Measurements from ENCODE around the gene ASS1. TPM values are rescaled to one million over a fixed set of nuclear protein-coding genes. Genes with fewer than 3 reads are reported as not detected.

ASS1 gene
- total RNA-seq, 1 donor, result 195 TPM

GRCh38 chr9:130470269-130470668 lies 25.5 kb downstream of the ASS1 start:
- Histone ChIP-seq H3K4me3 (ENCODE audit: insufficient read depth, low read length) (no peak overlapping the region), H3K79me2 (ENCODE audit: insufficient read depth, low read length) (no peaks in the 10 kb centered on the region), H2AFZ (ENCODE audit: low read length) (no peak overlapping the region), H3K4me2 (ENCODE audit: insufficient read depth, low read length) (no peak overlapping the region), H3K4me1 (ENCODE audit: insufficient read depth, low read length) (no peaks in the 10 kb centered on the region), H4K20me1 (ENCODE audit: insufficient read depth, low read length) (peaks cover 4% of the 10 kb centered on the region), H3K27me3 (ENCODE audit: insufficient read depth, low read length) (no peaks in the 10 kb centered on the region), H3K27ac (ENCODE audit: low read depth, low read length) (no peak overlapping the region), H3K9me3 (ENCODE audit: low read depth, low read length) (no peaks in the 10 kb centered on the region), H3K36me3 (ENCODE audit: insufficient read depth, low read length) (peaks cover 10% of the 10 kb centered on the region)
- no peak for TF ChIP-seq CTCF (IDR thresholded peaks at IDR 0.05; ENCODE audit: extremely low read depth, low read depth, low read length)
- no peak for DNase-seq (ENCODE audit: insufficient read length, low spot score, missing footprints)

- Histone ChIP-seq H2AFZ (ENCODE audit: low read length) (no peak overlapping the region), H3K4me1 (ENCODE audit: insufficient read depth, low read length) (no peaks in the 10 kb centered on the region), H3K36me3 (ENCODE audit: insufficient read depth, low read length) (peaks cover 10% of the 10 kb centered on the region), H3K27me3 (ENCODE audit: insufficient read depth, low read length) (no peaks in the 10 kb centered on the region), H3K4me3 (ENCODE audit: insufficient read depth, low read length) (no peak overlapping the region), H4K20me1 (ENCODE audit: insufficient read depth, low read length) (peaks cover 4% of the 10 kb centered on the region), H3K27ac (ENCODE audit: low read depth, low read length) (no peak overlapping the region), H3K4me2 (ENCODE audit: insufficient read depth, low read length) (no peak overlapping the region), H3K79me2 (ENCODE audit: insufficient read depth, low read length) (no peaks in the 10 kb centered on the region), H3K9me3 (ENCODE audit: low read depth, low read length) (no peaks in the 10 kb centered on the region)
- no peak for DNase-seq (ENCODE audit: insufficient read length, low spot score, missing footprints)
- no peak for TF ChIP-seq CTCF (IDR thresholded peaks at IDR 0.05; ENCODE audit: extremely low read depth, low read depth, low read length)
Observed at GRCh38 chr9:130470950-130471349, 26.2 kb downstream of the ASS1 start.

GRCh38 chr9:130471411-130472183 lies 26.8 kb downstream of the ASS1 start:
- Histone ChIP-seq H3K9me3 (ENCODE audit: low read depth, low read length) (no peaks in the 10 kb centered on the region), H3K4me2 (ENCODE audit: insufficient read depth, low read length) (no peak overlapping the region), H3K27ac (ENCODE audit: low read depth, low read length) (no peak overlapping the region), H3K4me3 (ENCODE audit: insufficient read depth, low read length) (no peak overlapping the region), H2AFZ (ENCODE audit: low read length) (no peak overlapping the region), H3K36me3 (ENCODE audit: insufficient read depth, low read length) (peaks cover 10% of the 10 kb centered on the region), H3K27me3 (ENCODE audit: insufficient read depth, low read length) (no peaks in the 10 kb centered on the region), H3K79me2 (ENCODE audit: insufficient read depth, low read length) (no peaks in the 10 kb centered on the region), H3K4me1 (ENCODE audit: insufficient read depth, low read length) (no peaks in the 10 kb centered on the region), H4K20me1 (ENCODE audit: insufficient read depth, low read length) (peaks cover 4% of the 10 kb centered on the region)
- TF ChIP-seq CTCF (IDR thresholded peaks at IDR 0.05; ENCODE audit: extremely low read depth, low read depth, low read length), result no peak
- no peak for DNase-seq (ENCODE audit: insufficient read length, low spot score, missing footprints)

GRCh38 chr9:130472184-130472705 lies 27.5 kb downstream of the ASS1 start:
- DNase-seq (ENCODE audit: insufficient read length, low spot score, missing footprints), result no peak
- Histone ChIP-seq H3K4me3 (ENCODE audit: insufficient read depth, low read length) (no peak overlapping the region), H3K4me2 (ENCODE audit: insufficient read depth, low read length) (no peak overlapping the region), H2AFZ (ENCODE audit: low read length) (no peak overlapping the region), H3K79me2 (ENCODE audit: insufficient read depth, low read length) (no peaks in the 10 kb centered on the region), H3K4me1 (ENCODE audit: insufficient read depth, low read length) (no peaks in the 10 kb centered on the region), H3K27me3 (ENCODE audit: insufficient read depth, low read length) (no peaks in the 10 kb centered on the region), H3K27ac (ENCODE audit: low read depth, low read length) (no peak overlapping the region), H4K20me1 (ENCODE audit: insufficient read depth, low read length) (peaks cover 4% of the 10 kb centered on the region), H3K9me3 (ENCODE audit: low read depth, low read length) (no peaks in the 10 kb centered on the region), H3K36me3 (ENCODE audit: insufficient read depth, low read length) (peaks cover 13% of the 10 kb centered on the region)
- TF ChIP-seq CTCF (IDR thresholded peaks at IDR 0.05; ENCODE audit: extremely low read depth, low read depth, low read length), result no peak

All from osteoblast (primary cell).